Measurements from ENCODE around the gene DMPK. TPM values are rescaled to one million over a fixed set of nuclear protein-coding genes. Genes with fewer than 3 reads are reported as not detected.

The DMPK gene
- total RNA-seq, 1 experiment from 2014 or later, result 119 TPM

DNA sequence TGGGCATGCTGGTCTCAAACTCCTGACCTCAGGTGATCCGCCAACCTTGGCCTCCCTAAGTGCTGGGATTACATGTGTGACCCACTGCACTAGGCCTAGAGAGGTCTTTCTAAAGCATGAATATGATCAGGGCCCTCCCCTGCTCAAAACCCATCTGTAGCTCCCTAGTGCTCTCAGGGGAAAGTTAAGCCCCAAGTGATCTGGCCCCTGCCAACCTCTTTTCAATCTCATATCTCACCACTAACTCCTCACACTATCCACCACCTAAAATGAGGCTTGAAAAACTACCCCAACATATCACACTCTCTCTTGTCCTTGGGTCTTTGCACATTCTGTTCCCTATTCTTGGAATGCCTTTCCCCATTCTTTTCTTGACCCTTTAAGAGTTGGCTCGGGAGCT, 12.3 kb upstream of the DMPK start:
- no peak overlapping the region for H3K27ac ChIP-seq (ENCODE audit: low read length)
- H3K27me3 ChIP-seq (ENCODE audit: control insufficient read depth, insufficient read depth, low read length), result no peaks in the 10 kb centered on the region
- ChIA-PET POLR2A (interaction anchor here (0.6 kb wide), 1 partner anchor 155 kb away, joined by 4 read pairs; no protein-coding TSS in a partner anchor), CTCF (no interaction called here)
- TF ChIP-seq POLR2AphosphoS5 (IDR thresholded peaks at IDR 0.05; ENCODE audit: low read depth, low read length) (no peak), TCF7L2 (IDR thresholded peaks at IDR 0.05; ENCODE audit: low read depth, low read length) (no peak), SIN3A (IDR thresholded peaks at IDR 0.05; ENCODE audit: borderline replicate concordance, insufficient read depth, low read depth, low read length) (no peak)
- TF ChIP-seq, protein P1, sequence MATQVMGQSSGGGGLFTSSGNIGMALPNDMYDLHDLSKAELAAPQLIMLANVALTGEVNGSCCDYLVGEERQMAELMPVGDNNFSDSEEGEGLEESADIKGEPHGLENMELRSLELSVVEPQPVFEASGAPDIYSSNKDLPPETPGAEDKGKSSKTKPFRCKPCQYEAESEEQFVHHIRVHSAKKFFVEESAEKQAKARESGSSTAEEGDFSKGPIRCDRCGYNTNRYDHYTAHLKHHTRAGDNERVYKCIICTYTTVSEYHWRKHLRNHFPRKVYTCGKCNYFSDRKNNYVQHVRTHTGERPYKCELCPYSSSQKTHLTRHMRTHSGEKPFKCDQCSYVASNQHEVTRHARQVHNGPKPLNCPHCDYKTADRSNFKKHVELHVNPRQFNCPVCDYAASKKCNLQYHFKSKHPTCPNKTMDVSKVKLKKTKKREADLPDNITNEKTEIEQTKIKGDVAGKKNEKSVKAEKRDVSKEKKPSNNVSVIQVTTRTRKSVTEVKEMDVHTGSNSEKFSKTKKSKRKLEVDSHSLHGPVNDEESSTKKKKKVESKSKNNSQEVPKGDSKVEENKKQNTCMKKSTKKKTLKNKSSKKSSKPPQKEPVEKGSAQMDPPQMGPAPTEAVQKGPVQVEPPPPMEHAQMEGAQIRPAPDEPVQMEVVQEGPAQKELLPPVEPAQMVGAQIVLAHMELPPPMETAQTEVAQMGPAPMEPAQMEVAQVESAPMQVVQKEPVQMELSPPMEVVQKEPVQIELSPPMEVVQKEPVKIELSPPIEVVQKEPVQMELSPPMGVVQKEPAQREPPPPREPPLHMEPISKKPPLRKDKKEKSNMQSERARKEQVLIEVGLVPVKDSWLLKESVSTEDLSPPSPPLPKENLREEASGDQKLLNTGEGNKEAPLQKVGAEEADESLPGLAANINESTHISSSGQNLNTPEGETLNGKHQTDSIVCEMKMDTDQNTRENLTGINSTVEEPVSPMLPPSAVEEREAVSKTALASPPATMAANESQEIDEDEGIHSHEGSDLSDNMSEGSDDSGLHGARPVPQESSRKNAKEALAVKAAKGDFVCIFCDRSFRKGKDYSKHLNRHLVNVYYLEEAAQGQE (IDR thresholded peaks at IDR 0.05; ENCODE audit: insufficient read depth in 1 of 2, low read depth in 2 of 2, low read length in 1 of 2), result no peak
- TF ChIP-seq, protein P2, sequence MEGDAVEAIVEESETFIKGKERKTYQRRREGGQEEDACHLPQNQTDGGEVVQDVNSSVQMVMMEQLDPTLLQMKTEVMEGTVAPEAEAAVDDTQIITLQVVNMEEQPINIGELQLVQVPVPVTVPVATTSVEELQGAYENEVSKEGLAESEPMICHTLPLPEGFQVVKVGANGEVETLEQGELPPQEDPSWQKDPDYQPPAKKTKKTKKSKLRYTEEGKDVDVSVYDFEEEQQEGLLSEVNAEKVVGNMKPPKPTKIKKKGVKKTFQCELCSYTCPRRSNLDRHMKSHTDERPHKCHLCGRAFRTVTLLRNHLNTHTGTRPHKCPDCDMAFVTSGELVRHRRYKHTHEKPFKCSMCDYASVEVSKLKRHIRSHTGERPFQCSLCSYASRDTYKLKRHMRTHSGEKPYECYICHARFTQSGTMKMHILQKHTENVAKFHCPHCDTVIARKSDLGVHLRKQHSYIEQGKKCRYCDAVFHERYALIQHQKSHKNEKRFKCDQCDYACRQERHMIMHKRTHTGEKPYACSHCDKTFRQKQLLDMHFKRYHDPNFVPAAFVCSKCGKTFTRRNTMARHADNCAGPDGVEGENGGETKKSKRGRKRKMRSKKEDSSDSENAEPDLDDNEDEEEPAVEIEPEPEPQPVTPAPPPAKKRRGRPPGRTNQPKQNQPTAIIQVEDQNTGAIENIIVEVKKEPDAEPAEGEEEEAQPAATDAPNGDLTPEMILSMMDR (IDR thresholded peaks at IDR 0.05), result no peak
- intact Hi-C loops (cut with micrococcal nuclease; ENCODE audit: unreplicated experiment), result no loop called here
- no peaks in the 10 kb centered on the region; the same call in 1 of the 2 replicates for H3K36me3 ChIP-seq (ENCODE audit: control insufficient read depth, insufficient read depth, low read length)
- in situ Hi-C loops (cut with HindIII; ENCODE audit: low pct_unique_long_range_greater_than_20kb, low sequenced_read_pairs), result no loop called here
- DNase-seq (ENCODE audit: low read depth, low spot score), result no peak
- H3K4me3 ChIP-seq (ENCODE audit: low read depth in 2 of 2, low read length in 2 of 2), result no peak overlapping the region
- peaks cover 4% of the 10 kb centered on the region; the same call in 1 of the 2 replicates for H3K4me1 ChIP-seq (ENCODE audit: control insufficient read depth, insufficient read depth, low read length)
- BruUV-seq (replicated peaks), result no TSS peak
- no peak for ATAC-seq
- no peaks in the 10 kb centered on the region for H3K9me3 ChIP-seq (ENCODE audit: control insufficient read depth, insufficient read depth, low read depth, low read length)

DNA sequence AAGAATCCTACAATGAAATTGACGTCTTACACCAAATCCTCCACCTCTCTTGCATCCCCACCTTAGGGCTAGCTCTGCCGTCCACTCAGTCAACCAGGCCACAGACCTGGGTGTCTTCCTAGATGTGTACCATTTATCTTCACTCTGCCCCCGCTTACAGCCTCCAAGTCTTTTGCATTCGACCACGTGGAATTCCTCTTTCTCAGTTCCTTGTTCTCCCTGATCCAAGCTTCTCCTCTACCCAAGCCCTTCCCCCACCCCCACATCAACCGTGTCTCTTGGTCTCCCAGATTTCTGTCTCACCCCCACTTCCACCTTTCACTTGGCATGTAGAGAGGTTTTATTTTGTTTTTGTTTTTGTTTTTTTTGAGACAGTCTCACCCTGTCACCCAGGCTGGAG, 11.6 kb upstream of the DMPK start:
- in situ Hi-C loops (cut with HindIII; ENCODE audit: low pct_unique_long_range_greater_than_20kb, low sequenced_read_pairs), result no loop called here
- H3K27ac ChIP-seq (ENCODE audit: low read length), result no peak overlapping the region
- no peaks in the 10 kb centered on the region for H3K4me1 ChIP-seq (ENCODE audit: control insufficient read depth, insufficient read depth, low read length)
- H3K36me3 ChIP-seq (ENCODE audit: control insufficient read depth, insufficient read depth, low read length), result peaks cover 5% of the 10 kb centered on the region
- POLR2A ChIA-PET, result interaction anchor here (0.6 kb wide), 1 partner anchor 288 kb away, joined by 5 read pairs; no protein-coding TSS in a partner anchor
- BruUV-seq (replicated peaks), result no TSS peak
- H3K4me3 ChIP-seq (ENCODE audit: low read depth in 2 of 2, low read length in 2 of 2), result no peak overlapping the region
- DNase-seq (ENCODE audit: low read depth, low spot score), result no peak
- H3K27me3 ChIP-seq (ENCODE audit: control insufficient read depth, insufficient read depth, low read length), result no peaks in the 10 kb centered on the region
- CTCF ChIA-PET, result no interaction called here
- ATAC-seq, result no peak
- TF ChIP-seq TCF7L2 (IDR thresholded peaks at IDR 0.05; ENCODE audit: low read depth, low read length) (no peak), SIN3A (IDR thresholded peaks at IDR 0.05; ENCODE audit: borderline replicate concordance, insufficient read depth, low read depth, low read length) (no peak), POLR2AphosphoS5 (IDR thresholded peaks at IDR 0.05; ENCODE audit: low read depth, low read length) (no peak)
- TF ChIP-seq, protein P2 (IDR thresholded peaks at IDR 0.05), result no peak
- TF ChIP-seq, protein P1 (IDR thresholded peaks at IDR 0.05; ENCODE audit: insufficient read depth in 1 of 2, low read depth in 2 of 2, low read length in 1 of 2), result no peak
- intact Hi-C loops (cut with micrococcal nuclease; ENCODE audit: unreplicated experiment), result no loop called here
- H3K9me3 ChIP-seq (ENCODE audit: control insufficient read depth, insufficient read depth, low read depth, low read length), result no peaks in the 10 kb centered on the region
